Stimulated activated CD4-positive, alpha-beta T cell treated with anti-CD3 and anti-CD28 coated beads, Interleukin-15, amount 100 ng/mL, for 1 hour (primary cell): Measurements from ENCODE around the gene DGKZ.

Experiments
- DNase-seq, 2 donors: peaks; one replicate each; pipeline ENCODE4 v3.0.0-alpha.2; 2020; ENCODE audit warnings: low read depth in 1 of 2, low spot score in 1 of 2

The DGKZ gene

GRCh38 chr11:46427364-46427763 lies 80.1 kb downstream of the DGKZ start:
- DNase-seq: no peak

- DNase-seq: no peak
Observed at GRCh38 chr11:46429717-46430116, 82.5 kb downstream of the DGKZ start.
